Prostate gland (tissue), 2 donors: Measurements from ENCODE around the gene AIFM2. TPM values are rescaled to one million over a fixed set of nuclear protein-coding genes. Genes with fewer than 3 reads are reported as not detected.
"Not testable (repeated sequence)": the region's sequence is repeated elsewhere in the genome, so short reads cannot be mapped to it uniquely, and the experiment has no call there.

ENCODE experiments used
- DNase-seq: peaks from one replicate; pipeline ENCODE4 v3.0.0-alpha.2; 2019; ENCODE audit warnings: low spot score
- H3K27ac ChIP-seq, 2 donors: fragments of 200-600 bp; sonication (generic); 2 replicates each; pipeline ENCODE4 v1.5.1; 2017 to 2019
- H3K27me3 ChIP-seq: fragments of 200-600 bp; sonication (generic); replicated peaks from 2 replicates; pipeline ENCODE4 v1.5.1; 2019; ENCODE audit not compliant: insufficient read depth
- H3K36me3 ChIP-seq, 2 donors: fragments of 200-600 bp; sonication (generic); 1 replicate in 1 of 2; 2 replicates in 1 of 2; pipeline versions ENCODE4 v1.5.1 to v1.8.1; 2017 to 2019
- H3K4me1 ChIP-seq: fragments of 200-600 bp; sonication (generic); replicated peaks from 2 replicates; pipeline ENCODE4 v1.5.1; 2019
- H3K4me3 ChIP-seq, 2 donors: fragments of 200-600 bp; sonication (generic); 2 replicates each; pipeline ENCODE4 v1.5.1; 2017 to 2019
- H3K9me3 ChIP-seq: fragments of 200-600 bp; sonication (generic); 2 replicates; pipeline ENCODE4 v1.5.1; 2017
- POLR2A ChIP-seq: fragments of 450-650 bp; IDR thresholded peaks from one replicate; pipeline ENCODE4 v1.6.1; 2016; ENCODE audit warnings: antibody characterized with exemption, mild to moderate bottlenecking
- POLR2AphosphoS5 ChIP-seq: sonication (generic); formaldehyde crosslinking; IDR thresholded peaks from one replicate; pipeline ENCODE4 v1.6.1; 2017; ENCODE audit warnings: antibody characterized with exemption
- WGBS: methylation state at CpG from one replicate; pipeline ENCODE4 v1.1.5; 2018; 5-methylcytosine and 5-hydroxymethylcytosine counted together
- intact Hi-C: fragments of 100-400 bp; cut with DNase I; formaldehyde crosslinking; loops from one replicate; pipeline ENCODE4 v1.14.2; 2022
- total RNA-seq, 2 donors: library from RNA; depleted of rRNA; stranded (reverse); fragments of >200 nt; gene quantifications; one replicate each; pipeline ENCODE4 v1.1.0, GENCODE V29; 2016
- TF ChIP-seq, protein P1 (sequence below), 4 experiments: fragments of 200-600 bp in 2 of 4; fragments of 450-650 bp in 2 of 4; sonication (generic) in 2 of 4; IDR thresholded peaks; 1 replicate in 3 of 4; 2 replicates in 1 of 4; pipeline ENCODE4 v1.5.1; 2016 to 2019; ENCODE audit warnings: antibody characterized with exemption in 4 of 4, mild to moderate bottlenecking in 2 of 4, moderate library complexity in 2 of 4

AIFM2 gene
- total RNA-seq, 2 donors from 2014 or later, result 10.7 to 12.2 TPM

DNA sequence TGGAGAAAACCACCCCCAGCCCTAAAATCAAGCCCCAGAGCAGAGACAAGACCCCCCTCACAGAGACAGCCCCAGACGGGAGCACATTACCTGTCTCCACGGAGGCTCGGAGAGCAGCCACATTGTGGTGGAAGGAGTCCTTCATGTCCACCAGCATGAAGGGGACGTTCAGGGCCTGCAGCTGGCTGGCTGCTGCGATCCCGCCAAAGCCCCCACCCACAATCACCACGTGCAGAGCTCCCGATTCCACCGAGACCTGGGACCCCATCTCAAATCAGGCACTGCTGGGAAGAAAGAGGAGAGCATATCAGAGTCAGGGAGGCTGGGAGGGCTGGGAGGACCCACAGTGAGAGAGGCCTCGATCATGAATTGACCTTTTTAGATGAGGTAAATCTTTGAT, 8.8 kb downstream of the AIFM2 start:
- no peak for DNase-seq
- no peaks in the 10 kb centered on the region for H3K4me1 ChIP-seq
- H3K36me3 ChIP-seq, result no peaks in the 10 kb centered on the region
- TF ChIP-seq POLR2A (no peak), POLR2AphosphoS5 (no peak)
- TF ChIP-seq, protein P1, sequence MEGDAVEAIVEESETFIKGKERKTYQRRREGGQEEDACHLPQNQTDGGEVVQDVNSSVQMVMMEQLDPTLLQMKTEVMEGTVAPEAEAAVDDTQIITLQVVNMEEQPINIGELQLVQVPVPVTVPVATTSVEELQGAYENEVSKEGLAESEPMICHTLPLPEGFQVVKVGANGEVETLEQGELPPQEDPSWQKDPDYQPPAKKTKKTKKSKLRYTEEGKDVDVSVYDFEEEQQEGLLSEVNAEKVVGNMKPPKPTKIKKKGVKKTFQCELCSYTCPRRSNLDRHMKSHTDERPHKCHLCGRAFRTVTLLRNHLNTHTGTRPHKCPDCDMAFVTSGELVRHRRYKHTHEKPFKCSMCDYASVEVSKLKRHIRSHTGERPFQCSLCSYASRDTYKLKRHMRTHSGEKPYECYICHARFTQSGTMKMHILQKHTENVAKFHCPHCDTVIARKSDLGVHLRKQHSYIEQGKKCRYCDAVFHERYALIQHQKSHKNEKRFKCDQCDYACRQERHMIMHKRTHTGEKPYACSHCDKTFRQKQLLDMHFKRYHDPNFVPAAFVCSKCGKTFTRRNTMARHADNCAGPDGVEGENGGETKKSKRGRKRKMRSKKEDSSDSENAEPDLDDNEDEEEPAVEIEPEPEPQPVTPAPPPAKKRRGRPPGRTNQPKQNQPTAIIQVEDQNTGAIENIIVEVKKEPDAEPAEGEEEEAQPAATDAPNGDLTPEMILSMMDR (IDR thresholded peaks at IDR 0.05), result no peak
- 94% methylated on average over 10 of the region's 10 CpGs for WGBS
- intact Hi-C loops, result no loop called here
- no peak overlapping the region for H3K4me3 ChIP-seq
- no peak overlapping the region for H3K27ac ChIP-seq
- no peaks in the 10 kb centered on the region for H3K9me3 ChIP-seq
- no peaks in the 10 kb centered on the region for H3K27me3 ChIP-seq

DNA sequence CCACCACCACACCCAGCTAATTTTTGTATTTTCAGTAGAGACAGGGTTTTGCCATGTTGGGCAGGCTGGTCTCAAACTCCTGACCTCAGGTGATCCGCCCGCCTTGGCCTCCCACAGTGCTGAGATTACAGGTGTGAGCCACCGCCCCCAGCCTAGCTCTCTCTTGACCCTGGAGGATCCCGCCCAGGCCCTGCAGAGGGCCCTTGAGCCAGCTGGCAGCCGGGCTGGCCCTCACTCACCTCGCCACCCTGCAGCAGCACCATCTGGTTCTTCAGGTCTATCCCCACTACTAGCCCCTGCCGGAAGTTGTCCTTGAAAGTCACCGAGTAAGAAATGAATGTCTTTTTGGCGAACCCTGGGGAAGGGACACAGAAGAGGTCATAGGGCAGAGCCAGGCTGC, 9.5 kb downstream of the AIFM2 start:
- WGBS, result 91% methylated on average over 9 of the region's 9 CpGs
- H3K4me1 ChIP-seq, H3K27me3 ChIP-seq, DNase-seq, H3K27ac ChIP-seq, H3K36me3 ChIP-seq, H3K4me3 ChIP-seq, H3K9me3 ChIP-seq, intact Hi-C loops: not testable (repeated sequence)

DNA sequence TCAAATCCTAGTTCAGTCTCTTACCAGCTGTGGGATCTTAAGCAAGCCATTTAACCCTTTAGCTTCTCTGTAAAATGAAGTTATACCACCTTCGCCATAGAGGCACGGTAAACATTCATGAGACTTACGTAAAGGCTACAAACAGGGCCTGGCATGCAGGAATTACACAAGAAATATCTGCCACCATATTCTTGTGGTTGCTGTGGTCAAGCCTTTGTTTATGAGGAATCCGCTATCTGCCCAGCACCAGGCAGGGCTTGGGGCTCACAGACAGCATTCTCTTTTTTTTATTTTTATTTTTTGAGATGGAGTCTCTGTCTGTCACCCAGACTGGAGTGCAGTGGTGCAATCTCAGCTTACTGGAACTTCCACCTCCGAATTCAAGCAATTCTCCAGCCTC, 9.9 kb downstream of the AIFM2 start:
- intact Hi-C loops, result no loop called here
- no peak for DNase-seq
- Histone ChIP-seq H3K4me3 (no peak overlapping the region), H3K27me3 (no peaks in the 10 kb centered on the region), H3K9me3 (no peaks in the 10 kb centered on the region), H3K27ac (no peak overlapping the region), H3K4me1 (no peaks in the 10 kb centered on the region), H3K36me3 (no peaks in the 10 kb centered on the region)
- WGBS, result 93% methylated on average over 5 of the region's 5 CpGs
- TF ChIP-seq, protein P1 (IDR thresholded peaks at IDR 0.05), result no peak
- no peak for TF ChIP-seq POLR2A
- no peak for TF ChIP-seq POLR2AphosphoS5

DNA sequence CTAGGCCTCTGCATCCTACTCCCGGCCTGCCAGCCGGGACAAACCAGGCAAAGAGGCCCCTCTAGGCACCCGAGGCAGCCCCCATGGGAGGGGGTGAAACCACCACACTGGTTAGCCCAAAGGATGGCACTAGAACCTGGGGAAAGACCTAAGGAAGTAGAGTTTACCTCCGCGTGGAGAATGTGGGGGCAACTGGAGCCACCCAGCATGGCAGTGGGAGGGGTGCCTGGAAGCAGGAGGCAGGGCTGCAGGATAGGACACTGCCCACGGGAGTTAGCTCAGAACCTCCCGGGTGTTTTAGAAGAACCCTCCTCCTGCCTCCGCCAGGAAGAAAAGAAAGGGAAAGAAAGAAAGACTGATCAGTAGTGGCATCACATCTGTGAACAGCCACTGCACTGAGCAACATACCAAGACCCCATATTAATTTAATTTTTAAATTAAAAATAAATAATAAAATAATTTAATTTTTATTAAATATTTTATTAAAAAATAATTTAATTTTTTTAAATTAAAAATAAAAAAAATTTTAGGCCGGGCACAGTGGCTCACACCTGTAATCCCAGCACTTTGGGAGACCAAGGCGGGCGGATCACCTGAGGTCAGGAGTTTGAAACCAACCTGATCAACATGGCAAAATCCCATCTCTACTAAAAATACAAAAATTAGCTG, 11.2 kb downstream of the AIFM2 start:
- no peaks in the 10 kb centered on the region for H3K9me3 ChIP-seq
- 89% methylated on average over 11 of the region's 11 CpGs for WGBS
- no peak overlapping the region for H3K27ac ChIP-seq
- no peak for DNase-seq
- no peaks in the 10 kb centered on the region for H3K27me3 ChIP-seq
- H3K36me3 ChIP-seq, result no peaks in the 10 kb centered on the region
- TF ChIP-seq POLR2AphosphoS5, result no peak
- no peak for TF ChIP-seq POLR2A
- TF ChIP-seq, protein P1 (IDR thresholded peaks at IDR 0.05), result no peak
- no peak overlapping the region for H3K4me3 ChIP-seq
- intact Hi-C loops, result no loop called here
- H3K4me1 ChIP-seq, result no peaks in the 10 kb centered on the region

DNA sequence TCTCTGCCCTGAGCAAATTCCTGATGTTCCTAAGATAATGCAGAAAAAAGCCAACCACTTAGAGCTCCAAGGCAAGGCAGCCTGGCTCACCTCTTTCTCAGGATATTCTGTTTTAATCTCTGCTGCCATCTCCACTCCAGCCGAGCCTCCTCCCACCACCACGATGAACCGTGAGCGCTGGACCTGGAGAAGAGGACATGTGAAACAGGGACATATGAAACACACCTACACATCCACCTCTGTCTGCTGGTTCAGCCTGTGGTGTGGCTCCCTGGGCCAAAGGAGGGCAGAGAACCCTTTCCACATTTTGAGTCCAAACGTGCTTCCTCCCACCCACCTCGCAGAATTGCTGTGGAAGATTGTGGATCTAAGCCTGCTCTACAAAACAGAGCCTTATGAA, 12.2 kb downstream of the AIFM2 start:
- no peaks in the 10 kb centered on the region for H3K36me3 ChIP-seq
- no peaks in the 10 kb centered on the region for H3K27me3 ChIP-seq
- H3K4me3 ChIP-seq, result no peak overlapping the region
- no peak overlapping the region for H3K27ac ChIP-seq
- no peaks in the 10 kb centered on the region for H3K4me1 ChIP-seq
- no peaks in the 10 kb centered on the region for H3K9me3 ChIP-seq
- TF ChIP-seq, protein P1 (IDR thresholded peaks at IDR 0.05), result no peak
- no peak for TF ChIP-seq POLR2A
- TF ChIP-seq POLR2AphosphoS5, result no peak
- 58% methylated on average over 6 of the region's 6 CpGs for WGBS
- intact Hi-C loops, result no loop called here
- no peak for DNase-seq
